A549 treated with AZD2906 at 1 μM for 4 hours (cell line): ENCODE measurements around the gene SPINK13. TPM values are rescaled to one million over a fixed set of nuclear protein-coding genes. Genes with fewer than 3 reads are reported as not detected.

Source experiments
- total RNA-seq: library from RNA; stranded (reverse); fragments of 200-300 nt; extraction: Qiagen RNA extraction; gene quantifications from 5 replicates; pipeline ENCODE4 v1.2.3, GENCODE V29; 2022

SPINK13 gene
- total RNA-seq: 0.24 to 0.66 TPM (median 0.38 TPM) in 5 replicates

GRCh38 chr5:148268566-148268965 is at the start of gene SPINK13:
SPINK13 (plus strand) TSS chr5:148268794; CDS start chr5:148270073, 1,279 bp downstream.

GRCh38 chr5:148238418-148238794 is 30.2 kb upstream of the SPINK13 start, which contains the start of gene MARCOL:
MARCOL (plus strand) TSS chr5:148238525; CDS start chr5:148238598, 73 bp downstream.

GRCh38 chr5:148312153-148312552 is 43.6 kb downstream of the SPINK13 start, which contains the start of gene SPINK7:
SPINK7 (plus strand) TSS chr5:148312423; CDS start chr5:148312484, 61 bp downstream.

GRCh38 chr5:148335259-148335658 is 66.7 kb downstream of the SPINK13 start, which contains the start of gene SPINK9:
SPINK9 (plus strand) TSS chr5:148335559; CDS start chr5:148335614, 55 bp downstream.

Other genes starting within 250 kb of the SPINK13 start
- gene SPINK5, start 204.8 kb upstream of the SPINK13 start, total RNA-seq: not detected in 5 replicates
- gene SPINK14, start 100.2 kb upstream of the SPINK13 start, total RNA-seq: not detected in 5 replicates
- 0.28 to 0.75 TPM (median 0.36 TPM) in 5 replicates for gene SPINK6, start 65.8 kb upstream of the SPINK13 start, total RNA-seq
- gene MARCOL, start 30.3 kb upstream of the SPINK13 start, total RNA-seq: not detected in 5 replicates
- not detected in 5 replicates for gene SPINK7, start 43.6 kb downstream of the SPINK13 start, total RNA-seq
- gene SPINK9, start 66.8 kb downstream of the SPINK13 start, total RNA-seq: not detected in 5 replicates
- gene FBXO38, start 115.2 kb downstream of the SPINK13 start, total RNA-seq: 14.6 to 21.6 TPM (median 16.5 TPM) in 5 replicates